AG09309 (cell line): ENCODE results near the gene CAPN7.
"Not testable (repeated sequence)": the region's sequence is repeated elsewhere in the genome, so short reads cannot be mapped to it uniquely, and the experiment has no call there.

ENCODE experiments used
- DNase-seq: peaks from one replicate; pipeline ENCODE4 v3.0.0-alpha.2; 2010; ENCODE audit warnings: low read depth
- H3K4me3 ChIP-seq: 2 replicates; pipeline ENCODE4 v1.5.1; 2011; ENCODE audit warnings: mild to moderate bottlenecking, low read depth, low read length, moderate library complexity; ENCODE audit not compliant: control insufficient read depth
- TF ChIP-seq, protein P1 (sequence below): IDR thresholded peaks from 2 replicates; pipeline ENCODE4 v1.5.1; 2011; ENCODE audit warnings: mild to moderate bottlenecking, low read depth, low read length, inconsistent platforms; ENCODE audit not compliant: insufficient read depth, control insufficient read depth; ENCODE audit errors: missing control alignments

CAPN7 gene

DNA sequence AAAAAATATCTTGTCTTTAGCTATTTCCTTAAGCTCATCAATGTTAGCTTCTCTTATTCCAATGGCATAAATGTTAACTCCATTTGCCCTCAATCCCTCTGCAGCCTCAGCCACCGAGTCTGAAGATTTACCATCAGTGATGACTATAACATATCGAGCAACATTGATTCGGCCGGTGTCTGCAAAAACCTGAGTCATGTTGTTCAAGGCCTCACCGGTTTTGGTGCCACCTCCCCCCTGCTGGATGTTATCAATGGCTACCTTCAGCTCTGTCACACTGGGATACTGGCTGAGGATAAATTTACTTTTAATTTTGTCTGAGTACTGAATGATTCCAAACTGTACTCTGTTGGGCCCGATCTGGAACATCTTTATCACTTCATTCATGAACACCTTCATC is 41.0 kb upstream of the CAPN7 start:
- DNase-seq: no peak
- TF ChIP-seq, protein P1, sequence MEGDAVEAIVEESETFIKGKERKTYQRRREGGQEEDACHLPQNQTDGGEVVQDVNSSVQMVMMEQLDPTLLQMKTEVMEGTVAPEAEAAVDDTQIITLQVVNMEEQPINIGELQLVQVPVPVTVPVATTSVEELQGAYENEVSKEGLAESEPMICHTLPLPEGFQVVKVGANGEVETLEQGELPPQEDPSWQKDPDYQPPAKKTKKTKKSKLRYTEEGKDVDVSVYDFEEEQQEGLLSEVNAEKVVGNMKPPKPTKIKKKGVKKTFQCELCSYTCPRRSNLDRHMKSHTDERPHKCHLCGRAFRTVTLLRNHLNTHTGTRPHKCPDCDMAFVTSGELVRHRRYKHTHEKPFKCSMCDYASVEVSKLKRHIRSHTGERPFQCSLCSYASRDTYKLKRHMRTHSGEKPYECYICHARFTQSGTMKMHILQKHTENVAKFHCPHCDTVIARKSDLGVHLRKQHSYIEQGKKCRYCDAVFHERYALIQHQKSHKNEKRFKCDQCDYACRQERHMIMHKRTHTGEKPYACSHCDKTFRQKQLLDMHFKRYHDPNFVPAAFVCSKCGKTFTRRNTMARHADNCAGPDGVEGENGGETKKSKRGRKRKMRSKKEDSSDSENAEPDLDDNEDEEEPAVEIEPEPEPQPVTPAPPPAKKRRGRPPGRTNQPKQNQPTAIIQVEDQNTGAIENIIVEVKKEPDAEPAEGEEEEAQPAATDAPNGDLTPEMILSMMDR: no peak
- no peak overlapping the region for H3K4me3 ChIP-seq

DNA sequence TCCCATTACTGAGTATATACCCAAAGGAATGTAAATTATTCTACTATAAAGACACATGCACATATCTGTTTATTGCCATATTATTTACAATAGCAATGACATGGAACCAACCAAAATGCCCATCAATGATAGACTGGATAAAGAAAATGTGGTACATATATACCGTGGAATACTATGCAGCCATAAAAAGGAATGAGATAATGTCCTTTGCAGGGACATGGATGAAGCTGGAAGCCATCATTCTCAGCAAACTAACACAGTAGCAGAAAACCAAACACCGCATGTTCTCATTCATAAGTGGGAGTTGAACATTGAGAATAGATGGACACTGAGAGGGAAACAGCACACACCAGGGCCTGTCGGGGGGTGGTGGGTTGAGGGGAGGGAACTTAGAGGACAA is 39.7 kb upstream of the CAPN7 start:
- DNase-seq, H3K4me3 ChIP-seq: not testable (repeated sequence)

DNA sequence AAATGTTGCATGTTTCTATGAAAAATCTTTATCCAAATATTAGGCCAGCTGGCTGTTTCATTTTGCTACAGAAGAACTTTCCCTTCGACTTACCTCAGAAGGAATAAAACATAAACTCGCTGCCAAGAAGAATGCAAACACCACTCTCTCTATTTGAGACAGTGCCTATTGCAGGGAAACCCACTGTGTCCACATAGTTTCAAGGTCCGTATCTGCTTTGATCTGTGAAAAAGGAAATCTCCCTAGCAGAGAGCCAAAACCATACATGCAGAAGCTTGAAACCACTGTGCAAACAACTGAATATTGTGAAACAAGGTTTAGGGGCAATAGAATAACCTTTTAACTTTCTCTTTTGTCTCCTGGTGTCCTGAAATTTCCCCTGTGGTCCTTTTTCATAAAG is 35.0 kb upstream of the CAPN7 start:
- TF ChIP-seq, protein P1: no peak
- no peak overlapping the region for H3K4me3 ChIP-seq
- DNase-seq: no peak

DNA sequence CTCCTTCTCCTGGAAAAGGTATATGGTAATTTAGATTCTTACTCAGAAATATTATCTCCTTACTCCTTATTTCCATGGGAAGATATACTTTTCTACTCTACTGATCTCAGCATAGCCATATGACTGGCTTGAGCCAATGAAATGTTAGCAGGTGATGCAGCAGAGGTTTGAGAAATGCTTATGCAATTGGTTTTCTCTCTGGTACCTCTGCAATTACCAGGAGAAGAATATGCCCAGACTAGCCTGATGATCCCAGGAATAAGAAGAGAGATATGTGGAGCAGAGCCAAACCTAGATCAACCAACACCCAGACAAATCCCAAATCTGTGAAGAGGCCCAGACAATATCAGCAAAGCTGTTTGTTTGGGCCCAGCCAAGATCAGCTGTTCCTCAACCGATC is 33.2 kb upstream of the CAPN7 start:
- H3K4me3 ChIP-seq: no peak overlapping the region
- TF ChIP-seq, protein P1: no peak
- DNase-seq: no peak

DNA sequence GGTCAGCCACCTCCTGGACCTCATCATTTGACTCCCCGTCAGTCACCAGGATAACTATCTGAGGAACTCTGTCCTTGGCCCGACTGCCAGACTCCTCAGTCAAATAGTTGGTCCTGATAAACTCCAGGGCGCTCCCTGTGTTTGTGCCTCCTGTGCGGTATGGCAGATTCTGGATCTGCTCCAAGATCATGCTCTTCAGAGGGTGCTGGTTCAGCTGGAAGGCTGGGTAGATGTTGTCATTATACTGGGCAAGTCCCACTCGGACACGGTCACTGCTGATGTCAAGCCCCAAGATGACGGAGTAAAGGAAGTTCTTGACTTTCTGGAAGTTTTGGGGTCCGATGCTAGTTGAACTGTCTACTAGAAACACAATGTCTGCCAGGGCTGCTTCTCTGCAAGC is 31.1 kb upstream of the CAPN7 start:
- TF ChIP-seq, protein P1: no peak
- DNase-seq: no peak
- H3K4me3 ChIP-seq: no peak overlapping the region

GRCh38 chr3:15175605-15176004 is 30.4 kb upstream of the CAPN7 start:
- H3K4me3 ChIP-seq: no peak overlapping the region
- TF ChIP-seq, protein P1: no peak
- no peak for DNase-seq

GRCh38 chr3:15180042-15180611 is 25.9 kb upstream of the CAPN7 start:
- TF ChIP-seq, protein P1: no peak
- H3K4me3 ChIP-seq: no peak overlapping the region
- DNase-seq: no peak
